HK-2 (cell line): ENCODE measurements around the gene RPL19.

Source experiments
- DNase-seq: peaks from one replicate; pipeline ENCODE4 v3.0.0-alpha.2; 2018; ENCODE audit not compliant: unreplicated experiment

The RPL19 gene

DNA sequence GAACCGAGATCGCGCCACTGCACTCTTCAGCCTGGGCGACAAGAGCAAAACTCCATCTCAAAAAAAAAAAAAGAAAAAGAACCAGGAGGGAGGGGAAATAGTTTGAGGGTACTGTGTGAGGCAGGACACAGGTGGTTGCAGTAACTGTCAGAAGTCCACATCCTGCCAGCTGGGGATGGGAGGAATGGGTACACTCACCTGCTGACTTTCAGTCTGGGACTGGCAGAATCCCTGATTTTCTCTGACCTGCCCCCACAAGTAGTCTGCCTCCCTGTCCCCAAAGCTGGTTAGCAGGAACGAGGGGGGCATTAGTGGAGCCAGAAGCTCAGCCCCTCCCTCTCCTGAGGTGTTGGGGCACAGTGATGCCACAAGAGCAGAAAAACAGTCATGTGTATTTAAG is 27.0 kb upstream of the RPL19 start:
- DNase-seq: no peak

DNA sequence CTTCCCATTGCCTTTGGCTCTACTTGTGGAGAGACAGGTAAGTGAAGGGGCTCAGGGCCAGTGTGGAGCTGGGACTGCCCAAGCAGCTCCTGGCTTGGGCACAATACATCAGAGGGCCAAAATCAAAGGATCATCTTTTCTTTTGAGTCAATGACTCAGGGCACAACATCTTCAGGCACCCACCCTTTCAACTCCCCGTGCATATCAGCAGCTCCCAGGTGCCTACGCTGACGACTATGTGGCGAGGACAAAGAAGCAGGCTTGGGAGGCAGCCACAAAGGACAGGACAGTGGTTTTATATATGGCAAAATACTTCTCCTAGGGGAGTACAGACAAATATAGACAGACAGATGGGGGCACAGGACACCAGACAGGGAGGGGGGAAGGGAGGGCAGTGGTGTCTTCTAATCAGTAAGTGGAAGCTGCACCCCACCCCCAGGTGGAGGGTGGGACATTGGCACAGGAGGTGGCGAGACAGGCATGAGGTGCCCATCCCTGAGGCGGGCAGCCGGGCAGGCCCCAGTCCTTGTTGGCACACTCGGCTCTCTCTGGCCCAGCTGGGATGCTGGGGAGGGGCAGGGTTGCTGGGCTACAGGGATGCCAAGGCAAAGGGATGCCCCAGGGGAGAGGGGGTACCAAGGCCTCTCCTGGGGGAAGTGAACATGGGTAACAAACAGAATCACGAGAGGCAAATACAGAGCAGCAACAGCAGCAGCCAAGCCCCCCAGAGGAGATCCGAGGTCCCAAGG is 26.4 kb upstream of the RPL19 start:
- DNase-seq: no peak

DNA sequence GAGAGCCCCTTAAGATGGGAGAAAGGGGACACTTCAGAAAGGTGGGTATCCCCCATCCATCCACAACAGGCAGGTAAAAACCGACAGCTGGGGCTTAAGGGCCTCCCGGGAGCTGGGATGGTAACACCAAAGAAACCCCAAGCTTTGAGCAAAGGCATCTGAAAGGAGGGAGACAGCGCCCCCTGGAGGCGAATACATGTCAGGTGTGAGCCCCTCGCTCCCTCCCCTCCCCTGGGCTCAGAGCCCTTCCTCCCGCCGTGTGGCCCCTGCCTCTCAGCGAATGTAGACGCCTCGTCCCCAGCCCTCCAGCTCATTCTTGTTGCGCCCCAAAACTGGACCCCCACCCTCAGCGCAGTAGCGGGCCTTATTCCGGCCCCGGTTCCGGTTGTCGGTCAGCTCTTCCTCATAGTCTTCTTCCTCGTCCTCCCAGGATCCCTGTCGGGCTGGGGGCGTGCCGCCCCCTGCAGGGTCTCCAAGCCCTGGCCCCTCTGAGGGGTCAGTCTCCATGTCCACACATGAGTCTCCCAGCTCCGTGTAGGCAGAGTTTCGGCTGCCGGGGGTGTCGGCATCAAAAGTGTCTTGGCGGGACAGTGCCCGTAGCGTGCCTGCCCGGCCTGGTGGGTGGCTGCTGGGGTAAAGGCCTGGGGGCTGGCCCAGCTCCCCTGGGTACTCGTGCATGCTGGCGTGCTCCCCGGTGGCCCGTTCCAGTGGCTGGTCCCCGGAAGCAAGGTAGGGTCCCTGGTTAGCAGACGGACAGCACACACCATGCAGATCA is 25.0 kb upstream of the RPL19 start:
- peak; percentile 46 for DNase-seq

- DNase-seq: no peak
Measured at GRCh38 chr17:39175695-39176093, 24.4 kb upstream of the RPL19 start.

DNA sequence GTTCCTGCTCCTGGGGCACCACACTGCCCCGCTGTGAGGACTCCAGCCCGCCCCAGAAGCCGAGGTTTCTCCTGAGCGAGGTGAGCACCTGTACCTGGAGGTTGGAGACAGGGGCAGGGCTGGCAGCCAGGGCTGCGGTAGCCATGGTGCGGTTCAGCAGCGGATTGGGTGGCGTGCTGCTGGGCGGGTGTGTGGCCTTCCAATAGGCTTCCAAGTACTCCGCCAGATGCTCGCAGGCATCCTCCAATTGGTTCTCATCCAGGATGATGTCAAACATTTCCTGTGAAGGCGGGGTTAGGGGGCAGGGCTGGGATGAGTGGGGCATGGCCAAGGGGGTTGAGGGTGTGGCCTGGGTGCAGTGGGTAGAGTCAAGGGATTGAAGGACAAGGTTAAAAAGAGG is 22.8 kb upstream of the RPL19 start:
- no peak for DNase-seq

DNA sequence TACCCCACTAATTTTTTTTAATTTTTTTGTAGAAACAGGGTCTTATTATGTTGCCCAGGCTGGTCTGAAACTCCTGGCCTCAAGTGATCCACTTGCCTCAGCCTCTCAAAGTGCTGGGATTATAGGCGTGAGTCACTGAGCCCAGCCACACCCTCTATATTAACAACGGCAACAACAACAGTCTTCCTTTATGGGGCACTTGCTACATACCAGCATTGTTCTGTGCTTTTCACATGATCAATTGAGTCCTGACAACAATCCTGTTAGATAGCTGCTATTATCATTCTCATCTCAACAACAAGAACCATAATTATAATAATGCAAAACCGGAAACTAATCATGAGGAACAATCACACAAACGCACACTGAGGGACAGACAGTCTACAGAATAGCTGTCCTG is 21.5 kb upstream of the RPL19 start:
- no peak for DNase-seq

- no peak for DNase-seq
Measured at GRCh38 chr17:39181303-39181702, 18.8 kb upstream of the RPL19 start.

GRCh38 chr17:39183045-39183444 is 17.0 kb upstream of the RPL19 start:
- no peak for DNase-seq

DNA sequence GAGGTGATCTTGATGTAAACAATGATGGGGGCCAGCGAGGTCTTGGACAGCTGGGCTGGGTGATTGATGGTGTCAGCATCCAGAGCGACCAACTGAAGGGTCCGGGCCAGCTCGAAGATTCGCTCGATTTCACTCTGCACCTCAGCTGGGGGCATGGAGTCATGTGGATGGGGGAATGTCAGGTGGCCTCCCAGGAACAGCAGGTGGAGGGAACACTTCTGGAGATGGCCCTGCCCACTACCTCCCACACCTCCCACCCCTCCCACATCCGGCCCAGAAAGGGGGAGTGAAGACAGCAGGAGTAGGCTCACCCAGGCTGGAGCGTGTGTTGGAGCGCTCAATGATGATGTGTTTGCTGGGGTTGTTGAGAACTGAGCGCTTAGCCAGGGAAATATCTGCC is 16.4 kb upstream of the RPL19 start:
- no peak for DNase-seq

GRCh38 chr17:39186481-39187002 is 13.5 kb upstream of the RPL19 start:
- DNase-seq: no peak

- no peak for DNase-seq
Measured at GRCh38 chr17:39187152-39187830, 12.8 kb upstream of the RPL19 start.

DNA sequence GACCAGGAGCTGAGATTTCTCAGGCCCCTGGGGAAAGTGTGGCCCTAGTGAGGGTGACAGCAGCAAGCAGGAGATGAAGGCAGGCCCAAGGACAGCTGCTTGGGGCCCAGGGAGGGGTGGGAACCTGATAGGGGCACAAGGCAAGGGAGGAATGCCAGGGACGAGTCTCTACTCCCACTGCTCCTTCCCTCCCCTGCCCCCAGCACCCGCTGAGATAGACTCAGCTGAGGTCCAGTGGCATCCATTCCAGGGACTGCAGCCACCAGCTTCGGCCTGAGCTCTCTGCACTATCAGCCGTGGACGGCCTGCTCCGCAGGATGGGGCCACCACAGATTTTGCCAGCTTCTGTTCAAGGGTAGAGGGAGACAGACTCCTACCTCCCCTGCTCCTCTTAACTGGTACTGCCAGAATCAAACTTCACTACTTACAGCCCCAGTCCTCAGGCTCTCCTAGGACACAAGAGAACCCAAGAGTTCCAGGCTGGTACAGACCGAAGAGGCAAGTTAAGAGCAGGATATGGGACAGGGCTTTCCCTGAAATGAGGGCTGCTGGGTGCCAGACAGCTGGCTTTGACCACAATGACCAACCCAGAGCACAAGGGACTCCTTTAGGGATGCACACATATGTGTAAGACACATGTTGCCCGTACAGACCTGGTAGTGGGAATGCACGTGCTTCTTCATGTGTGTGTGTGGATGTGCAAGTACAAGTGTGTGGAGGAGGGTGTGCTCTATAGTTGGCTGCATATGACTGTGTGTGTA is 8.2 kb upstream of the RPL19 start:
- no peak for DNase-seq

DNA sequence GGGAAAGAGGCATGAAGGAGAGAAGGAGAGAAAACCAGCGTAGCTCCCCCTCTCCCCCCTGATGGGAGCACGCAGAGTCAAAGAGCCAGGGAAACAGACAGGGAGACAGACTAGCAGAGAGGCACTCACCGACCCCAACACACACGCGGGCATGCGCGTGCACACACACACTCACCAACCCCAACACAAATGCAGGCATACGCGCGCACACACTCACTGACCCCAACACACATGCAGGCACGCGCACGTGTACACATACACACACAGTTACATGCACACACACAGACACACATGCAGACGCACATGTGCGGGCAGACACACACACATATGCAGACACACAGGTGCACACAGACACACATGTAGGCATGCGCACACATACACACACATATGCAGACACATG is 7.2 kb upstream of the RPL19 start:
- no peak for DNase-seq

DNA sequence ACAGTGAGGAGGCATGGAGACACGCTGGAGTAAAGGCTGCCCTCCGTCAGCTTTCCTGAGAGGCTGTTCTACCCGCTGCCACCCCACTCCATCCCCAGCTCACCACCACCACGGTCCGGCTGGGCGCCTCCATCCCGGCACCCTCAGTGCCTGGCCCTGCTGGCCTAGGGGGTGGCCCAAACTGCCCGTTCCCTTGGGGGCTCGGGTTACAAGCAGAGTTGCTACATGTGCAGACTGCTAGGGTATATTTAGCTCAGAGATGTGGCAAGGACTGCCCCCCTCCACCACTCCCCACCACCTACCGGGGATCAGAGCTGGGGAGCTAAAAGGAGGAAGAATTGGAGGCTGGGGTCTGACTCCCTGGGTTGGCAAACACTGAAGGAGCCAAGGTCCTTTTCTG is 6.7 kb upstream of the RPL19 start:
- no peak for DNase-seq

DNA sequence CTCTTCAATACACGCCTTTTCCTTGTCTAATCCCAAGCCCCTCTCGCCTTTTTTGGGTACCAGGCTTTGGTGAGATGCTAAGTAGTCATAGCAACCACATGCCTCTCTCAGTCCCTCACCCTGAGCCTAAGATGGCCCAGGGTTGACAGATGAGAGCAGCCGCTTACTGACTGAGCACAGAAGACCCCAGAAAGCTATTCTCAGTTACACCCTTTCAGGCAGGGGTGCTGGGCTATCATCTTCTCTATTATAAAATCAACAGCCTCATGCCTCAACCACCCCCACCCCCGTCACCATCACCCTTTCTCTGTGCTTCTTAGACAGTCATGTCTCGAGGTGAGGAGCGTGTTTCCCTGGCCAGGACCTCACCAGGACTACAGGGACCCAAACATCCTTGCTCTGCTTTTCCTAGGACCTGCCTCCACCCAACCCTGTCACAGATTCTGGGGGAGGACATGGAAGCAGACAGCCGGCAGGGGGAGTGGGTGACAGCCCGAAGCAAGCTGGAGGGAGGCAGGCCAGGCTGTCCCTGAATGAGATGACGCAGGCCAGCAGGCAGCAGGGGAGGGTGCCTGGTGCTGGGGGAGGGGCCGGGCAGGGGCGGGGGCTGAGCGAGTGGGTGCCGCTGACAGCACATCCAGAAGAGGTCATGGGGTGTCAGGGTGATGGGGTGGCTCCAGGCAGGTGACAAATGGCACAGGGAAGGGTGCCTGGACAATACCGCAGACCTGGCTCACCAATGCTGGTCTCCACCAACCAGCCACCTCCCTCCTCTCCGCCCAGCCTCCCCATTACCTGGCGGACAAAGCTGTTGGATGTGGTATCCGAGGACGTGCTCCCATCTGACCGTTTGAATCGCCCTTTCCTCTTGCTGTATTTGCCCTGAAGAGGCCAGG is 5.7 kb upstream of the RPL19 start:
- no peak for DNase-seq

- DNase-seq: no peak
Measured at GRCh38 chr17:39194985-39195524, 5.0 kb upstream of the RPL19 start.

DNA sequence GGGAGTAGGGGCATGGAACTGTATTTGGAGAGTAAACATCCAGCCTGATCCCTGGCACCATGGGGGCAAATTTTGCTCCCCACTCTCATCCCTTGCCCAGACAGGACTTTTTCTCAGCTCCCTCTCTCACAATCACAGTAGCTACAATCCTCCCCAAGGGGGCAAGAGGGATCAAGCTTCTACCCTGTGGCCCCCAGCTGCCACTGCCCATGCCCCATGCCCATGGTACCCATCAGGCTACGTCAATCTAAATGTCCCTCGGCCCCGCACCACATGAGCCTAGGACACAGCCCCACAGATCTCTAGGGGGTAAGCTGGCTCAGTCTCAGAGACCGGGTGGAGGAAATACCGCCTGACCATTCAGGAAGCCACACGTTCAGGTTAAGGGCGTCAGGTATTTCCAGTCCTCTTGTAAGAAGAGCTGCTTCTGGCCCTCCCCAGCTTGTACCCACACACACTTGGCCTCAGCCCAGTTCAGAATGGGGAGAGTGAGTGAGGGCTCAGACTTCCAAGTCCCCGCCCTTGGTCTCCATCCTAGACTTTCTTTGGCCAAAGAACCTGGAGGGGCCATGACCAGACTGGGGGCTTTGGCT is 4.4 kb upstream of the RPL19 start:
- DNase-seq: no peak

- DNase-seq: no peak
Measured at GRCh38 chr17:39196241-39196807, 3.8 kb upstream of the RPL19 start.

GRCh38 chr17:39196808-39197291 is 3.2 kb upstream of the RPL19 start:
- no peak for DNase-seq
